Liver (tissue), 3 donors: Measurements from ENCODE around the gene PREX1.

Experiments
- CTCF ChIP-seq: fragments of 150-350 bp; IDR thresholded peaks from 2 replicates; pipeline ENCODE4 v1.5.1; 2017; ENCODE audit warnings: improper control_type of control experiment, low read depth, low read length; ENCODE audit not compliant: missing input control
- EGR1 ChIP-seq, 2 donors: IDR thresholded peaks; 2 replicates each; pipeline ENCODE4 v1.6.1; 2016 to 2018; ENCODE audit warnings: antibody characterized with exemption in 2 of 2, low read depth in 2 of 2
- FOXA1 ChIP-seq: IDR thresholded peaks from 2 replicates; pipeline ENCODE4 v1.6.1; 2016; ENCODE audit warnings: antibody characterized with exemption
- JUND ChIP-seq, 2 donors: IDR thresholded peaks; 2 replicates each; pipeline ENCODE4 v1.6.1; 2016; ENCODE audit warnings: antibody characterized with exemption in 2 of 2
- RAD21 ChIP-seq, 2 donors: IDR thresholded peaks; 2 replicates each; pipeline ENCODE4 v1.6.1; 2016; ENCODE audit warnings: antibody characterized with exemption in 2 of 2, mild to moderate bottlenecking in 2 of 2
- REST ChIP-seq: IDR thresholded peaks from 2 replicates; pipeline ENCODE4 v1.6.1; 2016; ENCODE audit warnings: antibody characterized with exemption, mild to moderate bottlenecking
- SP1 ChIP-seq: IDR thresholded peaks from 2 replicates; pipeline ENCODE4 v1.6.1; 2018; ENCODE audit warnings: antibody characterized with exemption, mild to moderate bottlenecking
- TAF1 ChIP-seq: conservative IDR thresholded peaks from 2 replicates; pipeline ENCODE4 v1.6.1; 2016; ENCODE audit warnings: antibody characterized with exemption, mild to moderate bottlenecking
- YY1 ChIP-seq: IDR thresholded peaks from 2 replicates; pipeline ENCODE4 v1.6.1; 2016; ENCODE audit warnings: antibody characterized with exemption, mild to moderate bottlenecking
- ZBTB33 ChIP-seq: IDR thresholded peaks from 2 replicates; pipeline ENCODE4 v1.6.1; 2016; ENCODE audit warnings: antibody characterized with exemption
- donor health status: healthy.
- donor health status: healthy.

GRCh38 chr20:48808382-48809034 lies 19.3 kb downstream of the PREX1 start:
- no peak for TF ChIP-seq EGR1 (IDR thresholded peaks at IDR 0.05; ENCODE audit: low read depth in 2 of 2)
- TF ChIP-seq TAF1: no peak
- TF ChIP-seq CTCF: no peak
- no peak for TF ChIP-seq REST
- TF ChIP-seq YY1: no peak
- no peak for TF ChIP-seq RAD21 (IDR thresholded peaks at IDR 0.05)
- TF ChIP-seq ZBTB33: no peak
- no peak for TF ChIP-seq JUND (IDR thresholded peaks at IDR 0.05)
- no peak for TF ChIP-seq SP1
- no peak for TF ChIP-seq FOXA1
